Suprapubic skin (tissue), 4 donors: Measurements from ENCODE around the gene ZNF652.

ENCODE experiments used
- CTCF ChIP-seq, 2 donors: fragments of 200-600 bp in 1 of 2; fragments of 450-650 bp in 1 of 2; sonication (generic) in 1 of 2; IDR thresholded peaks; one replicate each; pipeline ENCODE4 v1.5.1; 2016 to 2019; ENCODE audit warnings: antibody characterized with exemption in 2 of 2, mild to moderate bottlenecking in 1 of 2, moderate library complexity in 1 of 2
- EP300 ChIP-seq: sonication (generic); formaldehyde crosslinking; IDR thresholded peaks from one replicate; pipeline ENCODE4 v1.6.1; 2017; ENCODE audit warnings: antibody characterized with exemption
- POLR2AphosphoS5 ChIP-seq, 3 donors: sonication (generic); formaldehyde crosslinking; IDR thresholded peaks; one replicate each; pipeline ENCODE4 v1.6.1; 2017; ENCODE audit warnings: antibody characterized with exemption in 3 of 3

DNA sequence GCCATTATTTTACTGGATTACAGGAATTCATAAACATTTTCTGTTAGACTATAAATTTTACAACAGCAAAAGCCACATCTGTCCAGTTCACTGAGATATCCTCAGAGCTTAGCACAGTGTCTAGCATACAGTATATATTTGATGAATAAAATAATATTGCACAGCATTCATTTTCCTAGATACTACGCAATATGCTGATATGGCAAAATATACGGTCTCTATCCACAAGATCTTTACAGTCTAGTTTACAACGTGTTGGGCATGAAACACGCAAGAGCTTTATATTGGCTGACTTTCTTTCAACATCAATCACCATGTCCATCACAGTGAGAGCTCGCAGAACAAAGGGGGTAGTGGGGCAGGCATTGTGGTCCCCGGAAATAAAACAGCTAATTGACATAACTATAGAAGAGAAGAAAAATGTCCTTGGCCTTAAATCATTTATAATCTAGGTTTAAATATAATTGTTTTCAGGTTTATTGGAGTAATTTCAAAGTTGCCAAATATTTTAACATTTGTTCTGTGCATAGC lies 43.5 kb downstream of the ZNF652 start:
- TF ChIP-seq CTCF (IDR thresholded peaks at IDR 0.05): no peak
- no peak for TF ChIP-seq EP300
- no peak for TF ChIP-seq POLR2AphosphoS5 (IDR thresholded peaks at IDR 0.05)
